Peyer's patch (tissue), 4 donors: ENCODE results near the gene CACNG4. TPM values are rescaled to one million over a fixed set of nuclear protein-coding genes. Genes with fewer than 3 reads are reported as not detected.

ENCODE experiments used
- DNase-seq, 3 donors: peaks; one replicate each; pipeline ENCODE4 v3.0.0-alpha.2; 2017 to 2019
- H3K27ac ChIP-seq, 4 donors: fragments of 200-600 bp; sonication (generic); one replicate each; pipeline ENCODE4 v1.5.1; 2016 to 2019
- H3K27me3 ChIP-seq, 2 donors: fragments of 200-600 bp; sonication (generic); one replicate each; pipeline ENCODE4 v1.5.1; 2019
- H3K36me3 ChIP-seq, 3 donors: fragments of 200-600 bp; sonication (generic); one replicate each; pipeline ENCODE4 v1.5.1; 2016 to 2019
- H3K4me1 ChIP-seq, 4 donors: fragments of 200-600 bp; sonication (generic); one replicate each; pipeline ENCODE4 v1.5.1; 2016 to 2019
- H3K4me3 ChIP-seq, 4 donors: fragments of 200-600 bp; sonication (generic); 1 replicate in 3 of 4; 2 replicates in 1 of 4; pipeline ENCODE4 v1.5.1; 2016 to 2019; ENCODE audit warnings: mild to moderate bottlenecking in 1 of 4
- H3K9me3 ChIP-seq, 4 donors: fragments of 200-600 bp; sonication (generic); one replicate each; pipeline ENCODE4 v1.5.1; 2016 to 2019; ENCODE audit warnings: mild to moderate bottlenecking in 1 of 4
- CTCF ChIP-seq, 6 experiments: fragments of 450-650 bp in 4 of 6; fragments of 200-600 bp in 2 of 6; sonication (generic) in 1 of 6; IDR thresholded peaks; one replicate each; pipeline ENCODE4 v1.5.1; 2017 to 2019; ENCODE audit warnings: antibody characterized with exemption in 6 of 6, mild to moderate bottlenecking in 3 of 6, moderate library complexity in 1 of 6
- POLR2A ChIP-seq, 2 donors: fragments of 450-650 bp; IDR thresholded peaks; one replicate each; pipeline ENCODE4 v1.5.1; 2017; ENCODE audit warnings: antibody characterized with exemption in 2 of 2, mild to moderate bottlenecking in 2 of 2, moderate library complexity in 2 of 2
- total RNA-seq, 4 donors: library from RNA; depleted of rRNA; stranded (reverse); fragments of >200 nt; gene quantifications; one replicate each; pipeline ENCODE4 v1.1.0, GENCODE V29; 2016

CACNG4 gene
- total RNA-seq, 4 donors from 2014 or later, result 0.40 TPM; not detected in 3

- TF ChIP-seq POLR2A (IDR thresholded peaks at IDR 0.05) (no peak), CTCF (IDR thresholded peaks at IDR 0.05) (no peak)
- Histone ChIP-seq H3K27me3 (no peaks in the 10 kb centered on the region), H3K9me3 (no peaks in the 10 kb centered on the region), H3K36me3 (no peaks in the 10 kb centered on the region), H3K4me3 (no peak overlapping the region), H3K27ac (no peak overlapping the region), H3K4me1 (no peaks in the 10 kb centered on the region)
- no peak for DNase-seq
Observed at GRCh38 chr17:66944351-66945146, 20.0 kb upstream of the CACNG4 start.

- Histone ChIP-seq H3K4me1 (no peaks in the 10 kb centered on the region), H3K36me3 (no peaks in the 10 kb centered on the region), H3K27me3 (no peaks in the 10 kb centered on the region), H3K9me3 (no peaks in the 10 kb centered on the region), H3K27ac (no peak overlapping the region), H3K4me3 (no peak overlapping the region)
- DNase-seq, result no peak
- TF ChIP-seq CTCF (IDR thresholded peaks at IDR 0.05) (no peak), POLR2A (IDR thresholded peaks at IDR 0.05) (no peak)
Observed at GRCh38 chr17:66945147-66945835, 19.2 kb upstream of the CACNG4 start.

GRCh38 chr17:66946251-66946650 lies 18.3 kb upstream of the CACNG4 start:
- no peak for DNase-seq
- Histone ChIP-seq H3K9me3 (no peaks in the 10 kb centered on the region), H3K27me3 (no peaks in the 10 kb centered on the region), H3K4me3 (no peak overlapping the region), H3K4me1 (no peaks in the 10 kb centered on the region), H3K36me3 (no peaks in the 10 kb centered on the region), H3K27ac (no peak overlapping the region)
- TF ChIP-seq CTCF (IDR thresholded peaks at IDR 0.05) (no peak), POLR2A (IDR thresholded peaks at IDR 0.05) (no peak)

GRCh38 chr17:66947311-66947710 lies 17.2 kb upstream of the CACNG4 start:
- TF ChIP-seq POLR2A (IDR thresholded peaks at IDR 0.05) (no peak), CTCF (IDR thresholded peaks at IDR 0.05) (no peak)
- Histone ChIP-seq H3K4me3 (no peak overlapping the region), H3K4me1 (peaks cover 0 to 5% (median 0%) of the 10 kb centered on the region in 4 donors), H3K27ac (no peak overlapping the region), H3K9me3 (no peaks in the 10 kb centered on the region), H3K27me3 (no peaks in the 10 kb centered on the region), H3K36me3 (no peaks in the 10 kb centered on the region)
- no peak for DNase-seq

- no peak for DNase-seq
- H3K4me1 ChIP-seq, result peaks cover 0 to 5% (median 0%) of the 10 kb centered on the region in 4 donors
- TF ChIP-seq POLR2A (IDR thresholded peaks at IDR 0.05), result no peak
- no peak for TF ChIP-seq CTCF (IDR thresholded peaks at IDR 0.05)
Observed at GRCh38 chr17:66948061-66948750, 16.3 kb upstream of the CACNG4 start.

More at GRCh38 chr17:66948061-66948750, 16.3 kb upstream of the CACNG4 start:
- no peaks in the 10 kb centered on the region for H3K27me3 ChIP-seq
- no peak overlapping the region for H3K4me3 ChIP-seq
- no peaks in the 10 kb centered on the region for H3K36me3 ChIP-seq
- H3K9me3 ChIP-seq, result no peaks in the 10 kb centered on the region
- no peak overlapping the region for H3K27ac ChIP-seq
